A549 (cell line): Measurements from ENCODE around the gene TINAG. TPM values are rescaled to one million over a fixed set of nuclear protein-coding genes. Genes with fewer than 3 reads are reported as not detected.

Experiments
- ATAC-seq, 2 experiments: fragments of 200-7000 bp in 1 of 2; fragments of >200 bp in 1 of 2; cut with Nextera tagmentation in 1 of 2; cut with Tn5 transposase in 1 of 2; 3 replicates each; pipeline versions ENCODE4 v1.8.0 to v1.9.1; 2018 to 2020; ENCODE audit warnings: mild to moderate bottlenecking in 1 of 2, moderate library complexity in 1 of 2
- CTCF ChIA-PET: fragments of 300-600 bp; sonication (Branson Sonifier 250); formaldehyde crosslinking; extraction: SDS; loops from one replicate; lab custom pipeline; 2021; ENCODE audit warnings: antibody characterized with exemption, inconsistent platforms; lab: Yijun Ruan, JAX
- POLR2A ChIA-PET: fragments of 350-600 bp; formaldehyde crosslinking; extraction: SDS; loops from one replicate; lab custom pipeline; 2021; ENCODE audit warnings: antibody characterized with exemption, inconsistent platforms; lab: Yijun Ruan, JAX
- DNase-seq, 2 experiments: peaks; one replicate each; pipeline versions ENCODE4 v3.0.0 to v3.0.0-alpha.2; 2011 to 2016; ENCODE audit warnings: low read depth in 1 of 2, low spot score in 1 of 2
- FAIRE-seq: peaks from 2 replicates; lab custom pipeline; 2011; peaks lifted over from hg19 to GRCh38; lab: Jason Lieb, UNC
- H3K27ac ChIP-seq, 2 experiments: fragments of >200 bp; sonication (Bioruptor Twin); formaldehyde crosslinking; 3 replicates each; pipeline ENCODE4 v1.5.1; 2016 to 2017
- H3K4me1 ChIP-seq: fragments of >200 bp; sonication (Bioruptor Twin); formaldehyde crosslinking; 3 replicates; pipeline ENCODE4 v1.6.1; 2016
- H3K4me2 ChIP-seq: fragments of >200 bp; sonication (Bioruptor Twin); formaldehyde crosslinking; 3 replicates; pipeline ENCODE4 v1.6.1; 2016
- H3K4me3 ChIP-seq: fragments of >200 bp; sonication (Bioruptor Twin); formaldehyde crosslinking; 3 replicates; pipeline ENCODE4 v1.5.1; 2016
- H3K9me3 ChIP-seq: fragments of >200 bp; sonication (Bioruptor Twin); formaldehyde crosslinking; 3 replicates; pipeline ENCODE4 v1.6.1; 2016
- CEBPB ChIP-seq, 2 experiments: fragments of >200 bp in 1 of 2; sonication (Bioruptor Twin) in 1 of 2; formaldehyde crosslinking in 1 of 2; IDR thresholded peaks; 2 replicates each; pipeline ENCODE4 v1.6.1; 2012 to 2016
- CHD2 ChIP-seq: fragments of 150-350 bp; IDR thresholded peaks from 2 replicates; pipeline ENCODE4 v1.6.1; 2014; ENCODE audit warnings: low read length; ENCODE audit not compliant: partially characterized antibody
- EP300 ChIP-seq, 2 experiments: fragments of >200 bp; sonication (Bioruptor Twin); formaldehyde crosslinking; IDR thresholded peaks; 2 replicates in 1 of 2; 3 replicates in 1 of 2; pipeline ENCODE4 v1.6.1; 2016 to 2017
- FOSB ChIP-seq: fragments of 250-450 bp; sonication (Bioruptor Pico); IDR thresholded peaks from 2 replicates; pipeline ENCODE4 v1.5.0; 2020; ENCODE audit warnings: mild to moderate bottlenecking, moderate library complexity
- FOSL2 ChIP-seq, 2 experiments: fragments of 450-650 bp in 1 of 2; fragments of >200 bp in 1 of 2; sonication (Bioruptor Twin) in 1 of 2; formaldehyde crosslinking; IDR thresholded peaks; 2 replicates each; pipeline versions ENCODE4 v1.5.0 to v1.6.1; 2016 to 2020; ENCODE audit warnings: mild to moderate bottlenecking in 1 of 2, moderate library complexity in 1 of 2
- HOXB13 ChIP-seq: fragments of 250-450 bp; sonication (Bioruptor Pico); IDR thresholded peaks from 2 replicates; pipeline ENCODE4 v1.5.0; 2020; ENCODE audit warnings: low read depth, mild to moderate bottlenecking, moderate library complexity
- HOXB5 ChIP-seq: fragments of 250-450 bp; sonication (Bioruptor Pico); IDR thresholded peaks from 2 replicates; pipeline ENCODE4 v1.5.0; 2020; ENCODE audit warnings: mild to moderate bottlenecking, moderate library complexity
- JUN ChIP-seq, 2 experiments: fragments of >200 bp; sonication (Bioruptor Twin); formaldehyde crosslinking; IDR thresholded peaks; 2 replicates in 1 of 2; 3 replicates in 1 of 2; pipeline ENCODE4 v1.6.1; 2016 to 2017
- KDM5A ChIP-seq: fragments of 200-600 bp; sonication (generic); IDR thresholded peaks from 2 replicates; pipeline ENCODE4 v1.6.1; 2016; ENCODE audit warnings: antibody characterized with exemption, mild to moderate bottlenecking
- MAFK ChIP-seq: fragments of 450-650 bp; IDR thresholded peaks from 2 replicates; pipeline ENCODE4 v1.6.1; 2014; ENCODE audit not compliant: partially characterized antibody
- MYC ChIP-seq: IDR thresholded peaks from 2 replicates; pipeline ENCODE4 v1.6.1; 2012; ENCODE audit warnings: mild to moderate bottlenecking, inconsistent platforms, low read length, improper control_type of control experiment, borderline replicate concordance
- NPAS2 ChIP-seq: fragments of 250-450 bp; sonication (Bioruptor Pico); IDR thresholded peaks from 2 replicates; pipeline ENCODE4 v1.8.0; 2022; ENCODE audit warnings: mild to moderate bottlenecking, moderate library complexity, borderline replicate concordance
- NR3C1 ChIP-seq: fragments of >200 bp; sonication (Bioruptor Twin); formaldehyde crosslinking; IDR thresholded peaks from 3 replicates; pipeline ENCODE4 v1.6.1; 2017
- POLR2AphosphoS2 ChIP-seq: conservative IDR thresholded peaks from 2 replicates; pipeline ENCODE4 v1.6.1; 2012; ENCODE audit warnings: low read length, improper control_type of control experiment, inconsistent platforms
- RAD21 ChIP-seq, 2 experiments: fragments of >200 bp in 1 of 2; sonication (Bioruptor Twin) in 1 of 2; formaldehyde crosslinking in 1 of 2; IDR thresholded peaks in 1 of 2; conservative IDR thresholded peaks in 1 of 2; 2 replicates in 1 of 2; 3 replicates in 1 of 2; pipeline ENCODE4 v1.6.1; 2012 to 2018; ENCODE audit warnings: inconsistent platforms in 1 of 2
- RFX5 ChIP-seq: fragments of 450-650 bp; IDR thresholded peaks from 2 replicates; pipeline ENCODE4 v1.7.1; 2014; ENCODE audit warnings: antibody characterized with exemption, mild to moderate bottlenecking, moderate library complexity
- RNF2 ChIP-seq: fragments of 200-600 bp; sonication (generic); IDR thresholded peaks from 2 replicates; pipeline ENCODE4 v1.6.1; 2016; ENCODE audit warnings: low read depth, mild to moderate bottlenecking, antibody characterized with exemption, moderate library complexity, borderline replicate concordance
- SMC3 ChIP-seq: fragments of >200 bp; sonication (Bioruptor Twin); formaldehyde crosslinking; IDR thresholded peaks from 3 replicates; pipeline ENCODE4 v1.6.1; 2018; ENCODE audit warnings: inconsistent platforms
- WGBS: methylation state at CpG from one replicate; pipeline ENCODE4 v1.1.6; 2017; ENCODE audit errors: missing lambda C conversion rate; 5-methylcytosine and 5-hydroxymethylcytosine counted together
- polyA plus RNA-seq, 4 experiments: library from polyadenylated mRNA; depleted of rRNA in 3 of 4; stranded (reverse); fragments of >200 nt; fragmentation: RNase III in 1 of 4; extraction: RNeasy Plus Mini Kit Qiagen cat#74134 plus additional on column Dnase treatment in 1 of 4; gene quantifications; 2 replicates in 3 of 4; 3 replicates in 1 of 4; pipeline ENCODE4 v1.2.3, GENCODE V29; 2011 to 2017
- TF ChIP-seq, protein P1 (sequence below): IDR thresholded peaks from 2 replicates; pipeline ENCODE4 v1.6.1; 2012
- TF ChIP-seq, protein P2 (sequence below): IDR thresholded peaks from 2 replicates; pipeline ENCODE4 v1.6.1; 2012; ENCODE audit warnings: low read depth, borderline replicate concordance
- TF ChIP-seq, protein P3 (sequence below): fragments of >200 bp; sonication (Bioruptor Twin); formaldehyde crosslinking; IDR thresholded peaks from 3 replicates; pipeline ENCODE4 v1.6.1; 2016

TINAG gene
- polyA plus RNA-seq, 2 of the 4 experiments (the other 2 are of a cell fraction) = 0.04 to 0.48 TPM

DNA sequence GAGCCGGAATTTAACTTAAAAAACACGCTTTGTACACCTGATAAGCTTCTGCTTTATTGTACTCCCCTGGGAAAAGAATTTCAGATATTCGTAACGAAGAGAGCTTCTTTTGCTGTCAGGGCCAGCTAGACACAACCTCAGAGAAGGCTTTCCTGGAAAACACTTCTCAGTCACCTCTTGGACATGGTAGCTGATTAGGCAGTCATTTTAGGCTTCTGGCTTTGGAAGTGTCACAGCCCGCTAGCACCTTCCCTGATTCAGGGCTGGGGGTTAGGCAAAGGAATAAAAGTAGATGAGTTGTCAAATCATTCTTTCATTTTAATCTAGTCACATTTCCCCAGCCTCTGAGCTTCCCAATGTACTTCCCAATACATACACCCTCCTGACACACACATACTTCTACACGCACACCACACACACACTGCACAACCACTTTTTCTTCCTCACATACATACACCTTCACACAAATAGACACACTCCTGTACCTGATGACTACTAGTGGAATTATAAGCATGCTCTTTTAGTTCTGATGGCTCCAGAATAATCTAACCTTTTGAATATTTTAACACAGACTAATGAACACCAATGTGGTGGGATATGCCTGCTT is 34.9 kb upstream of the TINAG start:
- POLR2A ChIA-PET = no interaction called here
- FAIRE-seq (no peak), ATAC-seq (no peak), DNase-seq (no peak)
- Histone ChIP-seq H3K9me3 (no peaks in the 10 kb centered on the region), H3K4me2 (no peak overlapping the region), H3K27ac (no peak overlapping the region), H3K4me3 (no peak overlapping the region)
- WGBS = 88% methylated on average over 6 of the region's 6 CpGs
- CTCF ChIA-PET = interaction anchor here (0.9 kb wide), 1 partner anchor 287 kb away, joined by 5 read pairs; no protein-coding TSS in a partner anchor
- no peak for TF ChIP-seq POLR2AphosphoS2
- no peak for TF ChIP-seq HOXB5 (CRISPR knock-in tag)
- no peak for TF ChIP-seq NR3C1
- no peak for TF ChIP-seq RFX5
- TF ChIP-seq NPAS2 (CRISPR knock-in tag) = no peak
- TF ChIP-seq EP300 (IDR thresholded peaks at IDR 0.05) = no peak
- no peak for TF ChIP-seq CHD2
- no peak for TF ChIP-seq MAFK
- no peak for TF ChIP-seq CEBPB (IDR thresholded peaks at IDR 0.05)
- no peak for TF ChIP-seq SMC3
- no peak for TF ChIP-seq RNF2
- TF ChIP-seq, all 56 proteins: peak for 0
- no peaks in the 10 kb centered on the region for H3K4me1 ChIP-seq

DNA sequence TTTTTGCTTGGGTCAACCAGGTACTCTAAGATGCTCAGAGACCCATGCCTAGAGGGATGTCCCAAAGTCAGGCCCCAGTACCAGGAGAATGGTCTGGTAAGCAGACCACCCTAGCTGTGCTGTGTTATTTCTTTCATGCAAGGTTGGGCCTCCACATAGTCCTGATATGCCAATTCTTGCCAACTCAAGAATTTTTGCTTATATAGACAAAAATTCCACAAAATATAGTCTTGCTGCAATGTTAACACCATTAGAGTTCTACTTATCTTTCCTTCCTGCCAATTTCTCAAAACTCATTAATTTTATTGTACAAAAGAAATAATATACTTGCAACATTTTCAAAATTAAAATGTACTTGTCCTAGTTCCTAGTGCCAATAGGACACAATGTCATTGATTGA is 33.9 kb upstream of the TINAG start:
- Histone ChIP-seq H3K4me2 (no peak overlapping the region), H3K4me1 (no peaks in the 10 kb centered on the region), H3K4me3 (no peak overlapping the region), H3K9me3 (no peaks in the 10 kb centered on the region), H3K27ac (no peak overlapping the region)
- no peak for DNase-seq
- ChIA-PET CTCF (no interaction called here), POLR2A (no interaction called here)
- FAIRE-seq = no peak
- TF ChIP-seq, protein P1, sequence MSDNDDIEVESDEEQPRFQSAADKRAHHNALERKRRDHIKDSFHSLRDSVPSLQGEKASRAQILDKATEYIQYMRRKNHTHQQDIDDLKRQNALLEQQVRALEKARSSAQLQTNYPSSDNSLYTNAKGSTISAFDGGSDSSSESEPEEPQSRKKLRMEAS = no peak
- peak; percentile 57 for TF ChIP-seq MAFK
- no peak for ATAC-seq

DNA sequence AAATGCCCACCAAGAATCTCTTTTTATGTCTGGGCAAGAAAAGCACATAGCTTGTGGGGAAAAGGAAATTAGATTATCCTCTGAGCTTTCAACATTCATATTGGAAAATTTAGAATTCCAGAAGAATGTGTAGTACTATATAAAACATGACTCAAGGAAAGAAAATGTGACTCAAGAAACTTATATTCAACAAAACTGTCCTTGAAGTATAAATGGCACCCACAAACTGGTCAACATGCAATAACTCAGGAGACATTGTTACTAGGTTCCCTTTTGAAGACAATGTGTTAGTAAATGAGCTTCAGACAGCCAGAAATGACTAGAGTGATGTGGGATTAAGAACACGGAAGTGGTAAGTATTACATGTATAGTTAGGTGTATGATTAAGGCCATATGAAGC is 26.1 kb upstream of the TINAG start:
- ChIA-PET POLR2A (no interaction called here), CTCF (interaction anchor here (1.2 kb wide), 1 partner anchor 296 kb away, joined by 3 read pairs; no protein-coding TSS in a partner anchor)
- peak in 1 of 2 experiments; percentile 49; a peak in 3 of 6 replicates for ATAC-seq
- Histone ChIP-seq H3K4me1 (peaks cover 12% of the 10 kb centered on the region; the same call in 2 of the 3 replicates), H3K4me2 (peak overlapping the region; percentile 3; the same call in 1 of the 3 replicates), H3K27ac (peak overlapping the region in 1 of 2 experiments; percentile 36; a peak in 2 of 6 replicates), H3K4me3 (no peak overlapping the region), H3K9me3 (no peaks in the 10 kb centered on the region)
- peak in 1 of 2 experiments; percentile 38 for DNase-seq
- 29% methylated on average over 1 of the region's 1 CpG for WGBS
- TF ChIP-seq FOSL2 (IDR thresholded peaks at IDR 0.05) (0 out of 2 replicates have a peak, but pooled peaks have one; percentile 14), FOSL2 (CRISPR knock-in tag; IDR thresholded peaks at IDR 0.05) (0 out of 2 replicates have a peak, but pooled peaks have one; percentile 12), CEBPB (IDR thresholded peaks at IDR 0.05) (no peak)
- no peak for FAIRE-seq

DNA sequence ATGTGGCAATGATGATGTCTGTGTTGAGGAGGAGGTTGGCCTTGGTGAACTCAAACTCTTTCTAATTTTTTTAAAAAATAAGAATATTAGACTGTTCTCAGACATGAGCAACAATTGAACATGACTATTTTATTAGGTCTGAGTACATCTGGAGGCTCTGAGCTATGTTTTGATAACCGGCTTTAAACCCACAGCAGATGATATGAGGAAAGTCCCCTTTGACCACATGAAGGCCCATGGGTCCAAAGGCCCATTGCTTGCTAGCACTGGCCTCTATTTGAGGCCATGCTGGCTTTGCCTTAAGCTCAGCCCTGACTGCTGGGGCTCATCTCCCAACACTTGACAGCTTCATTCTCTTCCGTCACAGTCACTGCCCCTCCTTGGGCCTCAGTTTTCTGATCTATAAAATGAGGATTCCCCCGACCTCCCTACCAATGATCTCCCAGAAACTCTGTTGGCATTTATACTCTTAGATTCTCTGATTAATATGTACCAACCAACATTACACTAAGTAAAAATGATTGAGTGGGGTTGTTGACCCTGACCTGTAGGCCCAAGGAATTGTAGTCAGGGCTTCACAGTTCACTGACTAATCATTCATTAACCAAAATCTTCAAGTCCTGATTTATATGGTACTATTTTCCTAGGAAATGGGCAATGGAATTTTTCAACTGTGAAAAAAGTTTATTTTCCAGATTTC is 23.9 kb upstream of the TINAG start:
- ATAC-seq (no peak), DNase-seq (no peak), FAIRE-seq (no peak)
- WGBS = 61% methylated on average over 3 of the region's 3 CpGs
- H3K4me2 ChIP-seq = no peak overlapping the region
- POLR2A ChIA-PET = no interaction called here
- no peak overlapping the region for H3K4me3 ChIP-seq
- H3K4me1 ChIP-seq = peaks cover 12% of the 10 kb centered on the region; the same call in 2 of the 3 replicates
- no peaks in the 10 kb centered on the region for H3K9me3 ChIP-seq
- peak overlapping the region in 1 of 2 experiments; percentile 31; a peak in 1 of 6 replicates for H3K27ac ChIP-seq
- CTCF ChIA-PET = no interaction called here
- no peak for TF ChIP-seq HOXB13
- no peak for TF ChIP-seq POLR2AphosphoS2
- TF ChIP-seq KDM5A = no peak
- no peak for TF ChIP-seq FOSB
- TF ChIP-seq MYC = no peak
- TF ChIP-seq, protein P2, sequence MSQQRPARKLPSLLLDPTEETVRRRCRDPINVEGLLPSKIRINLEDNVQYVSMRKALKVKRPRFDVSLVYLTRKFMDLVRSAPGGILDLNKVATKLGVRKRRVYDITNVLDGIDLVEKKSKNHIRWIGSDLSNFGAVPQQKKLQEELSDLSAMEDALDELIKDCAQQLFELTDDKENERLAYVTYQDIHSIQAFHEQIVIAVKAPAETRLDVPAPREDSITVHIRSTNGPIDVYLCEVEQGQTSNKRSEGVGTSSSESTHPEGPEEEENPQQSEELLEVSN = no peak
- TF ChIP-seq, protein P3, sequence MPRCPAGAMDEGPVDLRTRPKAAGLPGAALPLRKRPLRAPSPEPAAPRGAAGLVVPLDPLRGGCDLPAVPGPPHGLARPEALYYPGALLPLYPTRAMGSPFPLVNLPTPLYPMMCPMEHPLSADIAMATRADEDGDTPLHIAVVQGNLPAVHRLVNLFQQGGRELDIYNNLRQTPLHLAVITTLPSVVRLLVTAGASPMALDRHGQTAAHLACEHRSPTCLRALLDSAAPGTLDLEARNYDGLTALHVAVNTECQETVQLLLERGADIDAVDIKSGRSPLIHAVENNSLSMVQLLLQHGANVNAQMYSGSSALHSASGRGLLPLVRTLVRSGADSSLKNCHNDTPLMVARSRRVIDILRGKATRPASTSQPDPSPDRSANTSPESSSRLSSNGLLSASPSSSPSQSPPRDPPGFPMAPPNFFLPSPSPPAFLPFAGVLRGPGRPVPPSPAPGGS = no peak
- TF ChIP-seq JUN (IDR thresholded peaks at IDR 0.05) = no peak
- no peak for TF ChIP-seq RAD21 (conservative IDR thresholded peaks at IDR 0.05 in 1 of 2, IDR thresholded peaks at IDR 0.05 in 1 of 2)
- TF ChIP-seq, all 56 proteins: peak for 0
